Measurements from ENCODE around the gene BMPR1B.
"Not testable (repeated sequence)": the region's sequence is repeated elsewhere in the genome, so short reads cannot be mapped to it uniquely, and the experiment has no call there.

Gene BMPR1B

DNA sequence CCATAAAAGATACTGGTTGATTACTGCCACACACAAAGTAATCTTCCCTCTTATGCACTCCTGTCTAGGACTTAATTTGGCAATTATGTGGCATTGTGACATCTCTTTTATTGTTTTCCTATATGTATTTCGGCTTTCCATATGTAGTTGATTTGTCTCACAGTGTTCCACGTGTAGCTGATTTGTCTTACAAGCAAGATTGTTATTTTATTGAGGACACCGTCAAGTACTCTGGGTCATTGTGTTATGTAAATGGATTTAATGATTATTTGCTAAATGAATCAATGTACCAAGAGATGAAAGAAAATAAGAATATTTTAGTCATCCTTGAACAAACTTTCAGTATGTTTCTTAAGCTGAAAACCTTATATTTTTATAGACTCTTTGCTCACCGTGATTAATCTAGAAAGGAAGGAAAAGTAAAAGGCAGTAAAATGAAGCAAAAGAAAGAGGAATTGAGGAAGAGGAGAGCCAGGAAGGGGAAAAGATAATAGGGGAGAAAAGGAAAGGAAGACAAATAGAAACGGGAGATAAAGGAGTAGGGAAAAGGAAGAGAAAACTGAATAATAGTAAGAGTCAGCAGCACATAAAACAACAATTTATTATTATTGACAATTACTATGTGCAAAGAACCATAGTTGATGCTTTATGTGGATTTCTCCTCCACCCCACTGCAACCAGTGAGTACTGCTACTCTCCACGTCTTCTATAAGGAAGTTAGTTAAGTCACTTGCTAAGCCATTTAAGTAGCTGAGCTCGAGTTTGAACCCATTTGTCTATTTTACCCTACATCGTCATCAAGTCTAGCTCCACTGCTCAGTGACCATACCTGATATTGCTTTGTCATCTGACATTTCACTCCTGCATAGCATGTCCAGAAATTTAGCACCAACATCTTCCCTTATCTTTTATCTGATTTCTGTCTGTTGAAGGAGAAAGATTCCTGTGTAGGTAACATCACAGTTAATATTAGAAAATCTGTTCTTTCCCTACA is 336.5 kb downstream of the BMPR1B start:
- DNase-seq = no peak

DNA sequence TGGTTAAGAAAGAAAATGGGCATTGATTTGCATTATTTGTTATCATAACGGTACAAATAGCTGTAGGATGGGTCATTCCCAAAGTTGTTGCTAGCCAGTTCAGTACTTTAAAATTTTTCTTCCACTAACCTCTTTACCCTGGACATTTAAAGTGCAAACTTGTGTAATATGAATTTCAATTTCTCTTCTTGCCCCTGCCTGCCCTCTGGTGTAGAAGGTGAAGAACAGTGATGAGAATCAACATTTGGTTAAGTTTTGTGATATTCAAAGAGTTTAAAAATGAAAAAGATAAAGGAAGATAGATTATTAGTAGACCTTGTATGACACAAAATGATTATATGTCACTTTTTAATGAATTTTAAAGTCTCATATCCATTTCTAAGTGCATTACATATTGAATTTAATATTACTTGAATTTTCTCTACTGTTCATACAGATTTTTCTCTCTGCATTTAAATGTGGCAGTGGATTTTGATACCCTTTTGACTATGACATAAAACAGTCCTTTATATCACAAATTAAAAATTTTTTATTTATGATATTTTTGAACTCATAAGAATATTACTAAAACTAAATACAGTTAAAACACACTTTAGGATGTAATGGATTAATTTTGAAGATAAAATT is 337.7 kb downstream of the BMPR1B start:
- no peak for DNase-seq

DNA sequence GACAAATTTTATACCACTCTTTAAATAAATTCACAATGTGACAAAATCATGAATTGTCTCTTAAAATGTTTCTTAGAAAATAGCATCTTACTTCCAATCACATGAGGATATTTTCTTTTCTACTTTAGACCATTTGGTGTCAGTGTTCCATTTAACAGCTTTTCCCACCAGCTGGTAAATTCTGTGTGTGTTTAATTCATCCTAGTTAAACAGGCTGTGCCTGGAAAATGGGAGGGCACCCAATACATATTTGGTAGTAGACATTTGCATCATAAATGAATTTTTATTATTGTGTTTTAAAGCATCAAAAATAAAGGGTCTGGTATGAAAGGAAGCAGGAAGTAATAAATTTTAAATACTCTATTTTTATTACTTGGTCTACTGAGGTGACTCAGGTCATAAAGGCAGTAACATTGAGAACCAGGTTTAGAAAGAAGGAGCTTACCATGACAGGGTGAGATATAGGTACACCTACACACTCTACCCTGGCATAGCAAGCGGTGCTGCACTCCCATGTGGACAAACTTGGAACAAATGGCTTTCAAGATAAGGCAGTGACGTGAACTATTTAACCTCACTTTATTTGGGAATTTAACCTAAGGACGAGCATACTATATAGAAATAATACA is 344.5 kb downstream of the BMPR1B start:
- DNase-seq = no peak

DNA sequence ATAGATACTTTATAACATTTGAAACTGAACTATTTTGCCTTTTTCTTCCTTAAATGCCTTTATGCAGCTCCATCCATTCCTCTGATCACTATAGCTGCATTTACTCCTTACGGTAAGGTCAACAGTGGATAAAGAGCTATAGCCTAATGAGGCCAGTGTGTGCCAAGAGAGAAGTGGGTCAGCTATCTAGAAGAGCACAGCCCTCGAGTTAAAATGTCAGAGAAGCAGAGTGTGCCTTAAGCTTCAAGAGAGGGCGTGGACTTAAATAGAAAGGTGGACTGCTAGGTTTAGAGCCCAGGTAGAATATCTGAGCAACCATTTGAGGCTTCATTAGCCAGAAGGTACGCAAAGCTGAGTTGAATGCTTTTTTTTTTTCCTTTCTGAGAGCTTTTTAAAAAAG is 347.4 kb downstream of the BMPR1B start:
- no peak for DNase-seq

DNA sequence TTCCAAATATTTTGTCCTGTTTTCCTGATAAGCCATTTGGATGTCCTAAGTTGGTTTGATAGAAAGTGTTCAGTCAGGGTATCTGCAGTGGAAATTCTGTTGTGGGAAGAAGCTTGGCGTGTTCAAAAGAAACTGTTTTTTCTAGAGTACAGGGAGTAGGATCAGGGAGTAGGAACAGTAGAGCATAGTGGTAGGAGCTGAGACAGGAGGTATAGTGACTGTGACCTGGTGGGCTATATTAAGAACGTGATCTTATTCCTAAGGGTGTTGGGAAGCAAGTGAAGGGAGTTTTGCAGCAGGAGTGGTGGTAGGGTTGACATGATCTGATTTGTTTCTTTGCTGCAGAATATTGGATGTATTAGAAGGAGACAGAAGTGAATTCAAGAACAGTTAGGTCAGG is 348.2 kb downstream of the BMPR1B start:
- DNase-seq = no peak

DNA sequence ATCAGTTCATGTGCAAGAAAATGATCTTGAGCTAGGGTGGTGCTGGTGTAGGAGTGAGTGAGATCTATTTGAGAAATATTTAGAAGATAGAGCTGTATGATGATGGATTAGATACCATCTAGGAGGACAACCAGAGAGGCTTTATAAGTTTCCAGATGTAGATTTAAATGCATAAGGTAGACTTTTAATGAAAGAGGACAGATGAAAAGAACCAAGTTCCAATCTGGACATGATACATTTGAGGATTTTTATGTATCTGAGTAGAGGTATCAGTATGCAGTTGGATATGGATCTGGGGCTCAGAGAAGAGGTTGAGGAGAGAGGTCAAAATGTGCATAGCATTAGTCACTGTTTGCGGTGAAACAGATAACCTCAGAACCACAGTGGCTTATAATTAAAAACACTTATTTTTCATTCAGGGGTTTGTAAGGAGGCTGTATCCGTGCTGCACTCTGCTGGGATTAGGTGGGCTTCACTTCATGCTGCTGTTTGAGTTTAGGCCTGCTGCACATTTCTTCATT is 348.7 kb downstream of the BMPR1B start:
- no peak for DNase-seq

DNA sequence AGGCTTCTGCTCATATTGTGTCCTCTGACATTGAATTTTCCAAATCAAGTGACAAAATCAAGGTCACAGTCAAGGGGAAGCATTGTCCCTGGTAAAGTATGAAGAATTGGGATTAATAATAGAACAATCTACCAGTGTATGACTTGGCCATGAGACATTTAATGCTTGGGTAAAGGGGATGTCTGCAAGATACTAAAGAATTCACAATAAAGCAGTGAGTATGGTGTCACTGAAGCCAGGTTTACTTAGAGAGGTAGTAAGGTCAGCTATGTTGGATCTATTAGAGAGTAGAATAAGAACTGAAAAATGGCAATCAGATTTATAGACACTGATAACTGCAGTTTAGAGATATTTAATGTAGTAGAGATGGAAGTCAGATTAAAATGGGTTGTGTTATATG is 349.2 kb downstream of the BMPR1B start:
- DNase-seq = no peak

DNA sequence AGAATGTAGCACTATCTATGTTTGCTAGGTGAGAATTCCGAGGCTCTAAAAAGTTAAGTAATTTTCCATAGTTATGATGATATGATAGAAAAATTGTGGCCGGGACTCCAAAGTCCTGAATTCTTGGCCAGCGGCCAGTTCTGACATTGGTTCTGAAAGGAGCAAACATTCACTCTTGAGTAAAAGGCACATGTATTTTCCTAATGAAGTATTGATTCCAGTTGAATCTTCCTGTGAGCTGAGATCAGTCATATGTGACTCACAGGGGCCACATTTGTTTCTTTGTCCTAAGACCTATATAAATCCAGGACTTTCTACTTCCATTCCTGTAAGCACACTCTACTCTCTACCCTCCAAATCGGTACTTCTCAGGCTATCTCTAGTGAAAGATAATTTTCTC is 349.9 kb downstream of the BMPR1B start:
- no peak for DNase-seq

DNA sequence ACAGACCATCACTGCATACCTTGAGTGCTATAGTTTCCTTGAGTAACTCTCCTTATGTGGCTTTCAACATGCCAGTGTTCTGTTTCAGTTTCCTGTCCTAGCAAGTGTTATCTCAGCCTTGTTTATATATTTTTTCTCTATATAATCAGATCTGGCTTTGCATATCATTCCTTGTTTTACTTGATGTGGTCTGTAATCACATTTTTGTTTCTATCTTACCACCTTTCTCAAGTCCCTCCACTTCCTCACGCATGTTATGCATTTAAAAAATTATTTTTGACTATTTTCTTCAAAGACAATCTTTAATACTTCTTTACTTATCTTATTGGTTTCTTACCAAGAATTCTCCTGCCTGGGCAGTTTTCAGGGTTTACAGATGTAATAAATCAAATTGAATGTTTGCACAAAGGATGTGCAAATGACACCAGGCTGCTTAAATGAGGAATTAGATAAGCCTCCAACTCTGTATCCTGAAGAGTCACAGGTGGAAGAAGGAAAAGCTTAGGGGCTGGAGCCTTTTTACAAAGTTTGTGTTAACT is 351.2 kb downstream of the BMPR1B start:
- DNase-seq = no peak

DNA sequence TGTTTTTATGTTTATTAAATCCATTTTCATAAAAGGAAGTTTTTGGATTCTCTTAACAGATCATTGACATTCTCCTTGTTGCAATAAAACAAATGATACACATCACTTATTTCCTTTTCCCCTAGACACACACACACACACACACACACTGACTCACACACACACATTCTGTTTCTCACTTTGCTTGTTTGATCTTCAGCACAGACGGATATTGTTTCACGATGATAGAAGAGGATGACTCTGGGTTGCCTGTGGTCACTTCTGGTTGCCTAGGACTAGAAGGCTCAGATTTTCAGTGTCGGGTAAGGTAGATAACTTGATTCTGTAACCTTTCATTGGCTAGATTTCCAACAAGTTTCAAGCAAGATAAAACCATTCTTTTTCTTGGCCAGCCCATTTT is 356.8 kb downstream of the BMPR1B start:
- DNase-seq = no peak

DNA sequence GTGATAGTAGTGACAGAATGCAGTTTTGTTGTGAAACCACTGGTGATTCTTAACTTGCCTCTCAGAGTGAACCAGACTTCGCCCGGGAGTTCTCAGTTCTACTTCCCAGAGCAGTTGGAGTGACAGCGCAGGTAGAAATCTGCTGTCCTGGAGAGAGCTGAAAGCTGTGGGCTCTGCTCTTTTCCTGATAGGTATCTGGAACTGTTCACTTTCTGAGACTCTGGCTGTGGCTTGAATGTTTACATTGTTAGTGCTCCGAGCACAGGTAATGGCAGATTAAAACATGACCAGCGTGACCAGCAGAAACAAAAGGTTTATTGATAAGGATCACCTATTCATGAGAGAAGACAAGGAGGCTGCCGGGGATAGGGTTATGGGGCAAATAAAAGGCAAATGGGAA is 360.7 kb downstream of the BMPR1B start:
- DNase-seq = no peak

DNA sequence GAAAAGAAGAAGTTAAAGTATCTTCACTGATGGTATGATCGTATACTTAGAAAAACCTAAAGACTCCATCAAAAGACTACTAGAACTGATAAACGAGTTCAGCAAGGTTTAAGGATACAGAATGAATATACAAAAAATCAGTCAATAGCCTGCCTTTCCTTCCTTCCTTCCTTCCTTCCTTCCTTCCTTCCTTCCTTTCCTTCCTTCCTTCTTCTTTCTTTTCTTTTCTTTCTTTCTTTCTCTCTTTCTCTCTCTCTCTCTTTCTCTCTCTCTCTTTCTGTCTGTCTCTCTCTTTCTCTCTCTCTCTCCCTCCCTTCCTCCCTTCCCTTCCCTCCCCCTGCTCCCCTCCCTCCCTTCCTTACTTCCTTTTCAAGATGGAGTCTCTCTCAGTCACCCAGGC is 362.7 kb downstream of the BMPR1B start:
- no peak for DNase-seq

DNA sequence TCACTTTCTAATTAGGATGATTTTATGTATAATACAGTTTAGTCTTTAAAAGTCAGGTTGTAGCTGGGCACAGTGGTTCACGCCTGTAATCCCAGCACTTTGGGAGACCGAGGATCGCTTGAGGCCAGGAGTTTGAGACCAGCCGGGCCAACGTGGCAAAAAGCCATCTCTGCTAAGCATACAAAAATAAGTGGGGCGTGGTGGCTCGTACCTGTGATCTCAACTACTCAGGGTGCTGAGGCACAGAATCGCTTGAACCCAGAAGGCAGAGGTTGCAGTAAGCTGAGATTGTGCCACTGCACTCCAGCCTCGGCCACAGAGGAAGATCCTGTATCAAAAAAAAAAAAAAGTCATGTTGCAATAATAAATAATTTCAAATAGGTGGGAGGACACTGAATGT is 364.2 kb downstream of the BMPR1B start:
- DNase-seq = no peak

DNA sequence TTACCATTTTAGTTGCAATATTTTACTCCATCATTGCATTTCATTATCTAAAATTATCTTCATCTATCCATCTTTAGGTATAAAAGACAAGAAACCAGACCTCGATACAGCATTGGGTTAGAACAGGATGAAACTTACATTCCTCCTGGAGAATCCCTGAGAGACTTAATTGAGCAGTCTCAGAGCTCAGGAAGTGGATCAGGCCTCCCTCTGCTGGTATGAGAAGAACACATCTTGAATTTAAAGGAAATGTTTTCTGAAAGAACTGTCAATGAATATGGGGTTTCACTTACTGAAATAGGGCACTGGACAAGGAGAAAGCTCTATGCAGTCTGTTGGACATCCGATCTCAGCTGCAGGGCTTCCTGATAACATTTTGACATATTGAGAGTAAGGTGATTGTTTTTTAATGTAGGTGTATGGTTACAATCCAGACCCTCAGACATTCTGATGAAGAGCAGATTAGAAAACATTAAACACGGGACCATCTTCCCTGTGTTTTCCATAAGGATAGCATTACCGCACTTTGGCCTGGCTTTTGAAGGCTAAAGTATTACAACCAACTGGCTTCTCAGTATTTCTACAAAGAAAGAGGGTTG is 367.2 kb downstream of the BMPR1B start:
- no peak for DNase-seq

DNA sequence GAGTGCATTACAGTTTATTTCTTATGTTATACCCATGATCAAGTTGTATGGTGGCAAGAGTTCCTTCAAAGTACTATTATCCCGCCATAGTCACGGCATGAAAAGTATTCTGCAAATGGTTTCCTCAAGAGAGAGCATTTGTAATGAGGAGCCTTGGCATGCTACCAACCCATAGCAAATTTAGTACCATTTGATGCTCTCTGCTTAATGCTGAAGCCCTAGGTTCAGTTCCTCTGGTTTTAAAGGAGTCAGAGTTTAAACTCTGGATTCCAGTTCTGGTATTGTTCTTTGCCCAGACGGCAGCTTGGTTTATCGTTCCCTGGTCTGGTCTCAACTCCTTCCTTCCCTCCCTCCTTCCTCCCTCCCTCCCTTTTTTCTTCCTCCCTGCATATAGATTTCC is 371.3 kb downstream of the BMPR1B start:
- no peak for DNase-seq

DNA sequence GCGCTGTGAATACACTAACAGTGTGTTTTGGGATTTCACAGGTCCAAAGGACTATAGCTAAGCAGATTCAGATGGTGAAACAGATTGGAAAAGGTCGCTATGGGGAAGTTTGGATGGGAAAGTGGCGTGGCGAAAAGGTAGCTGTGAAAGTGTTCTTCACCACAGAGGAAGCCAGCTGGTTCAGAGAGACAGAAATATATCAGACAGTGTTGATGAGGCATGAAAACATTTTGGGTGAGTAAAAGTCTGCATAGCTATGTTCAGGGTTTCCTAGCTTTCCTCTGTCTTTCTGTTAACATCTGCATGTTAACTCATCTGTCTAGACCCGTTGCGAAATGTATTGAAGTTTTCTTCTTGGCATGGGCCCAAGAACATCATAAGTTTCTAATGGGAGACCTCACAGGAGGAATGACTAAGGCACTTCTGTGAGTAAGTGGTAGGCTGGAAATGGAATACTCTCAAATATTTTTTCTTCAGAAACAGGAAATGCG is 372.1 kb downstream of the BMPR1B start:
- DNase-seq = no peak

DNA sequence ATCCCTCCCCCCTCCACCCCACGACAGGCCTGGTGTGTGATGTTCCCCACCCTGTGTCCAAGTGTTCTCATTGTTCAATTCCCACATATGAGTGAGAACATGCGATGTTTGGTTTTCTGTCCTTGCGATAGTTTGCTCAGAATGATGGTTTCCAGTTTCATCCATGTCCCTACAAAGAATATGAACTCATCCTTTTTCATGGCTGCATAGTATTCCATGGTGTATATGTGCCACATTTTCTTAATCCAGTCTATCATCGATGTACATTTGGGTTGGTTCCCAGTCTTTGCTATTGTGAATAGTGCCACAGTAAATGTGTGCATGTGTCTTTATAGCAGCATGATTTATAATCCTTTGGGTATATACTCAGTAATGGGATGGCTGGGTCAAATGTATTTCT is 376.3 kb downstream of the BMPR1B start:
- not testable (repeated sequence) for DNase-seq

DNA sequence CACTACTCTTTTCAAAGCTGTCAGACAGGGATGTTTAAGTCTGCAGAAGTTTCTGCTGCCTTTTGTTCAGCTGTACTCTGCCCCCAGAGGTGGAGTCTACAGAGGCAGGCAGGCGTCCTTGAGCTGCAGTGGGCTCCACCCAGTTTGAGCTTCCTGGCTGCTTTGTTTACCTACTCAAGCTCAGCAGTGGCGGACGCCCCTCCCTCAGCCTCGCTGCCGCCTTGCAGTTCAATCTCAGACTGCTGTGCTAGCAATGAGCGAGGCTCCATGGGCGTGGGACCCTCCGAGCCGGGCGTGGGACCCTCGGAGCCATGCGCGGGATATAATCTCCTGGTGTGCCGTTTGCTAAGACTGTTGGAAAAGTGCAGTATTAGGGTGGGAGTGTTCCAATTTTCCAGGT is 381.7 kb downstream of the BMPR1B start:
- DNase-seq = not testable (repeated sequence)

DNA sequence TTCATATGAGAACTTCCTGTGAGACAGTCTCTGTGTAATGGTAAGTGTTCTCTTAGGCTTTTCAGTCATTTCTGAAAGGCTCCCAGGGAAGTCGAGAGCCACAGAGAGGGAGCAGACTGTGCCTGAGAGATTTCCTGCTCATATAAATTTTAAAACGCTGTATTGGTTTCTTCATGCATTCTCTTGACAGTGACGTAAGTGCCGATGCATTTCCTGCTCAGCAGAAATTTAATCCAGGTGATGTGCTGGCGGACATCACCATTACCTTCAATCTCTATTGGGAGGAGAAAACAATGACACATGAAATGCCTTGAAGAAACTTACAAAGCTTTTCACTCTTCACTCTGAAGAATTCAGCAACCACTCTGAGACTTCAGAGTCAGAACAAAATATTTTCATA is 383.6 kb downstream of the BMPR1B start:
- DNase-seq = no peak

DNA sequence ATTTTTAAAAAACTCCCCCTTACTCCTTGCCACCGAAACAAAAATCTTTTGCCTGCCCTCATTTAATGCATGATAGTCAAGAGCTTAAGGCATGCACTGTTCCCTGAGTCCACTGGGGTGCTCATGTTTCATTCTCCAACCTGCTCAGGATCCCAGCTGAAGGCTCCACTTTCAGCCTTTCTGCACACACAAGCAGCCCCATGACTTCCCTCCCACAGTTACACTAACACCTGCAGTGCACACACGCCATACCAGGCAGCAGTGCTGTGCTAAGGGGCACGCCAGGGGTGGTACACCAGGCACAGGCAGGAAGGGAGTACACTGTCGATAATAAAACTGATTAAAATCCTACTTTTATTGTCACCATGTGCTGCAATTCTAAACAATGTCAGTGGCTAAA is 385.2 kb downstream of the BMPR1B start:
- DNase-seq = no peak

DNA sequence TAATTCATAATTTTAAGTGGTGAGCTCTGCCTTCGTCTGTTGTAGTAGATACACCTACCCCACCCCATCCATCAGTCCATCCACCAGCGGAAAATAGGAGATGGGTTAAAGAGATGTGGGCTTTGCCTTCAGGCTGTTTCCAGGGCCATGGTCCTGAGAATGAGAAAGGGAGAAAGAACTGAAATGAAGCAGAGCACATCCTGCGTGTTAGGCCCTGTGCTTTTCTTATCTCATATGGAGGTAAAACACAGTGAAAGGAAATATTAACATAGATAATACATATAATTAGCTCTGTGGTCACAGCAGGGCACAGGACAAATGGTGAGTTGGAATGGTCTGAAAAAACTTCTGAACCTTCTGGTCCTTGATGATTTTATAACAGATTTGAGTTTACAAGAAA is 393.5 kb downstream of the BMPR1B start:
- DNase-seq = no peak

DNA sequence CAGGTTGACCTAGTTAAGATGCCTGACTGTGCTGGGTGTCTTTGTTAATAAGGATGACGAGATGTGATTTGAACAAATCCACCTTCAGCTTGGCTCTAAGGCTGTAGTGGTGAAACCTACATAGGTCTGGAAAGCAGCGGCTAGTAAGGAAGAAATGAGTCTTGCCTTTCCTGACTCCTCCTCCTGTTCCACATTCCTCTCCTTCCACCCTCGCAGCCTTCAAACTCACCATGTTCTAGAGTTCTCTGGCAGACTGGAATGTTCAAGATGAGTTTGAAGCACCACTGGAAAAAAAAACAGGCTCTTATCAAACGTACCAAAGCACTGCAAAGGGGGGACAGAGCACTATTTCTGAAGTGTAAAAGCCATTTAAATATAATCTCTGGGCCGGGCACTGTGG is 395.4 kb downstream of the BMPR1B start:
- no peak for DNase-seq

Data from NCI-H2029 treated with DMSO at 0.1 percent for 48 hours (cell line).